ENCODE data around the gene YY2. TPM values are rescaled to one million over a fixed set of nuclear protein-coding genes. Genes with fewer than 3 reads are reported as not detected.
"Not testable (repeated sequence)": the region's sequence is repeated elsewhere in the genome, so short reads cannot be mapped to it uniquely, and the experiment has no call there.

YY2 gene
- polyA plus RNA-seq, 1 experiment = 2.0 TPM

- H3K27me3 ChIP-seq (ENCODE audit: control insufficient read depth, insufficient read depth, low read length) = no peaks in the 10 kb centered on the region
- TF ChIP-seq, protein P1, sequence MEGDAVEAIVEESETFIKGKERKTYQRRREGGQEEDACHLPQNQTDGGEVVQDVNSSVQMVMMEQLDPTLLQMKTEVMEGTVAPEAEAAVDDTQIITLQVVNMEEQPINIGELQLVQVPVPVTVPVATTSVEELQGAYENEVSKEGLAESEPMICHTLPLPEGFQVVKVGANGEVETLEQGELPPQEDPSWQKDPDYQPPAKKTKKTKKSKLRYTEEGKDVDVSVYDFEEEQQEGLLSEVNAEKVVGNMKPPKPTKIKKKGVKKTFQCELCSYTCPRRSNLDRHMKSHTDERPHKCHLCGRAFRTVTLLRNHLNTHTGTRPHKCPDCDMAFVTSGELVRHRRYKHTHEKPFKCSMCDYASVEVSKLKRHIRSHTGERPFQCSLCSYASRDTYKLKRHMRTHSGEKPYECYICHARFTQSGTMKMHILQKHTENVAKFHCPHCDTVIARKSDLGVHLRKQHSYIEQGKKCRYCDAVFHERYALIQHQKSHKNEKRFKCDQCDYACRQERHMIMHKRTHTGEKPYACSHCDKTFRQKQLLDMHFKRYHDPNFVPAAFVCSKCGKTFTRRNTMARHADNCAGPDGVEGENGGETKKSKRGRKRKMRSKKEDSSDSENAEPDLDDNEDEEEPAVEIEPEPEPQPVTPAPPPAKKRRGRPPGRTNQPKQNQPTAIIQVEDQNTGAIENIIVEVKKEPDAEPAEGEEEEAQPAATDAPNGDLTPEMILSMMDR (IDR thresholded peaks at IDR 0.05; ENCODE audit: low read depth, low read length) = no peak
- H3K9me3 ChIP-seq (ENCODE audit: control insufficient read depth, insufficient read depth, low read length) = no peaks in the 10 kb centered on the region
- CTCF ChIA-PET = no interaction called here
- POLR2A ChIA-PET = no interaction called here
- no peak for DNase-seq (ENCODE audit: low read depth, low spot score)
- H3K27ac ChIP-seq (ENCODE audit: low read depth, low read length) = no peak overlapping the region
- H3K4me3 ChIP-seq (ENCODE audit: low read depth, low read length) = no peak overlapping the region
These were observed 17.4 kb downstream of the YY2 start for GRCh38 chrX:21873063-21873775.

DNA sequence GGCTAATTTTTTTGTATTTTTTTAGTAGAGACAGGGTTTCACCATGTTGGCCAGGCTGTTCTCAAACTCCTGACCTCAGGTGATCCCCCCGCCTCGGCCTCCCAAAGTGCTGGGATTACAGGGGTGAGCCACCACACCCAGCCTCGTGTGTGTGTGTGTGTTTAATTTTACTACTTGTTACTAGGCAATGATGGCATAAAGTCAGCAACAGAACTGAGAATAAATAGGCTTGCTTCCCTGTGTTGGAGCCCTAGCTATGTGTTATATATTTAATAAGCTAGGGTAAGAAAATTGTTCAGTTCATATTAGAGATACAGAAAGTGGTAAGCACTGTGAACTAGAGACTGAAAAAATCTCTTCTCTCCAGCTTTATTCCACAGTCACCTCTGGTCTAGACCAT lies 18.4 kb downstream of the YY2 start:
- CTCF ChIA-PET; H3K27ac ChIP-seq (ENCODE audit: low read depth, low read length); DNase-seq (ENCODE audit: low read depth, low spot score); POLR2A ChIA-PET; H3K4me3 ChIP-seq (ENCODE audit: low read depth, low read length); H3K9me3 ChIP-seq (ENCODE audit: control insufficient read depth, insufficient read depth, low read length); H3K27me3 ChIP-seq (ENCODE audit: control insufficient read depth, insufficient read depth, low read length): not testable (repeated sequence)

DNA sequence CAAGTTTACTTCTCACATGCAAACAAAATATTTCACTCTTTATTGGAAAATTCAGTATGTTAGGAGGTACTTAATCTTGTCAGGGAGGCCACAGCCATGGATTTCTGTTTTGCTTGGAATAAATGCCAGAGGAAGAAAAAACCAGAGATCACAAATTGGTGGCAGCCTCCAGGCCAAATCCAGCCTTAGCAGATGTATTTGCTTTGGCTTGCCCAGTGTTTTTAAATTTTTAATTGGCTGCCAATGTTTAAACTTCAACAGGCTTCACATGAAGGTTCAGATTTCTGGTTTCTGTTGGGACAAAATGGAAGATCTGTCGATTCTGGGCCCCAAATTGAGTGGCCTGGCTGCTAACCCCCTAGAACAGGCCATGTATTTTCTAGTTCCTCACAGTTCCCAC lies 19.2 kb downstream of the YY2 start:
- Histone ChIP-seq H3K27ac (ENCODE audit: low read depth, low read length) (no peak overlapping the region), H3K4me3 (ENCODE audit: low read depth, low read length) (no peak overlapping the region), H3K27me3 (ENCODE audit: control insufficient read depth, insufficient read depth, low read length) (no peaks in the 10 kb centered on the region), H3K9me3 (ENCODE audit: control insufficient read depth, insufficient read depth, low read length) (no peaks in the 10 kb centered on the region)
- POLR2A ChIA-PET = no interaction called here
- TF ChIP-seq, protein P1 (IDR thresholded peaks at IDR 0.05; ENCODE audit: low read depth, low read length) = no peak
- CTCF ChIA-PET = no interaction called here
- DNase-seq (ENCODE audit: low read depth, low spot score) = no peak

DNA sequence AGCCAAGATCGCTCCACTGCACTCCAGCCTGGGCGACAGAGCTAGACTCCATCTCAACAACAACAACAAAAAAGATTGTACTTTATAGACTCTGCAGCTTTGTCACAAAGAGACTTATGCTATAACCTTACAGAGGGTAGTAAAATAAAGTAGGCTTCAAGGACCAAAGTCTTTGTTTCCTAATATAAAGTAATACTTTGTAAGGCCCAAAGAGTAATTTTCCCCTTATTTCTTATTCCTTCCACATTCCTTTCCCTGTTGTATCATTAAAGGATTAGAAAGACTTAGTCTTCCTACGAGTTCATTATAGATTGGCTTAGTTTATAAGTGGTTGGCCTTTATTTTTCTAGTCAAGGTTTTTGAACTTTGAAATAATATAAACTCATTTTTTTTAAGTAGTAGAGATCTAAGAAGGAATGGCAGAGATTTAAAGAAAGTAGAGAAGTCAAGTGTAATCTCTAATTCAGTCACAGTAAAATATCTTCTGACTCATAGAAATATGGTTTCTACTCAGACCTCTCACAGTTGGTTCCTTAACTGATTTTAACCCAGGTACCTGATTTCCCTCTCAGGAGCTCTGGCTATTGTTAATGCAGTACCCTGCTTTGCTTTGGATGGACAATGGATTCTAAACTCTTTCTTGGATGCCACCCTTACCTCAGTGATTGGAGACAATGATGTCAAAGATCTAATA lies 26.2 kb downstream of the YY2 start:
- TF ChIP-seq, protein P1 (IDR thresholded peaks at IDR 0.05; ENCODE audit: low read depth, low read length) = no peak
- no peak for DNase-seq (ENCODE audit: low read depth, low spot score)
- no peak overlapping the region for H3K27ac ChIP-seq (ENCODE audit: low read depth, low read length)
- no peak overlapping the region for H3K4me3 ChIP-seq (ENCODE audit: low read depth, low read length)
- POLR2A ChIA-PET = no interaction called here
- CTCF ChIA-PET = interaction anchor here (0.6 to 1.0 kb wide), 2 partner anchors 13 to 15 kb away, joined by 3 read pairs; no protein-coding TSS in a partner anchor
- no peaks in the 10 kb centered on the region for H3K27me3 ChIP-seq (ENCODE audit: control insufficient read depth, insufficient read depth, low read length)
- no peaks in the 10 kb centered on the region for H3K9me3 ChIP-seq (ENCODE audit: control insufficient read depth, insufficient read depth, low read length)

DNA sequence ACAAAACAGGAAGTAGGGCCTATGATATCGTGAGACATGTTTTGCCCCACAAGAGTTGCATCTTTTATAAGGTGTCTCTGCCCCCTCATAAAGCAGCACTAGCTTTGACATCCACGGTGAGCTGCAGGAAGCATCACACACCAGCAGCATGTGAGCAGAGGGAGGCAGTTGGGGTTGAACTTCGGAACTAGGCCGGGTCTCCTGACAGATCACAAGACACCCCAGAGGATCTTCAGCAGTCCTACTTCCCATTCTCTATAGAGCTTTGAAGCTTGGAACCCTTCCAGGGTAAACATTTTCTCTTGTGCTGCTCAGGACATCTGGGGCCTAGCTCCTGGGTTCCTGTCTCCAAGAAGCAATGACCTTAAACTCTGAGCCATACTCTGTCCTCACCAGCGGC lies 27.5 kb downstream of the YY2 start:
- TF ChIP-seq, protein P1 (IDR thresholded peaks at IDR 0.05; ENCODE audit: low read depth, low read length) = no peak
- ChIA-PET POLR2A (no interaction called here), CTCF (interaction anchor here (1.0 kb wide), 1 partner anchor 13 kb away, joined by 3 read pairs; no protein-coding TSS in a partner anchor)
- no peak overlapping the region for H3K4me3 ChIP-seq (ENCODE audit: low read depth, low read length)
- H3K27me3 ChIP-seq (ENCODE audit: control insufficient read depth, insufficient read depth, low read length) = no peaks in the 10 kb centered on the region
- no peaks in the 10 kb centered on the region for H3K9me3 ChIP-seq (ENCODE audit: control insufficient read depth, insufficient read depth, low read length)
- H3K27ac ChIP-seq (ENCODE audit: low read depth, low read length) = no peak overlapping the region
- no peak for DNase-seq (ENCODE audit: low read depth, low spot score)
